HG03469 (cell line): ENCODE measurements around the gene SPRED1.
A peak's percentile ranks its signal among the peaks of the same experiment; 100 is the strongest.
"Not testable (repeated sequence)": the region's sequence is repeated elsewhere in the genome, so short reads cannot be mapped to it uniquely, and the experiment has no call there.

Experiments
- ATAC-seq: cut with Tn5 transposase; IDR thresholded peaks from one replicate; pipeline ENCODE4 v1.9.1; 2021; ENCODE audit warnings: mild to moderate bottlenecking, moderate library complexity, moderate number of reproducible peaks; ENCODE audit not compliant: unreplicated experiment

Gene SPRED1

GRCh38 chr15:38229705-38230310 lies 22.8 kb upstream of the SPRED1 start:
- no peak for ATAC-seq

GRCh38 chr15:38231436-38231835 lies 21.2 kb upstream of the SPRED1 start:
- ATAC-seq, result no peak

- not testable (repeated sequence) for ATAC-seq
Measured at GRCh38 chr15:38237021-38237420, 15.6 kb upstream of the SPRED1 start.

- no peak for ATAC-seq
Measured at GRCh38 chr15:38238311-38238710, 14.3 kb upstream of the SPRED1 start.

- peak; percentile 82 for ATAC-seq
Measured at GRCh38 chr15:38242055-38242454, 10.6 kb upstream of the SPRED1 start.

GRCh38 chr15:38243278-38244055 lies 9.2 kb upstream of the SPRED1 start:
- no peak for ATAC-seq

GRCh38 chr15:38247336-38247735 lies 5.3 kb upstream of the SPRED1 start:
- ATAC-seq, result no peak

- ATAC-seq, result no peak
Measured at GRCh38 chr15:38253351-38253781, 730 bp downstream of the SPRED1 start.

GRCh38 chr15:38254051-38254883 lies 1.6 kb downstream of the SPRED1 start:
- no peak for ATAC-seq

GRCh38 chr15:38255690-38256089 lies 3.1 kb downstream of the SPRED1 start:
- no peak for ATAC-seq

- ATAC-seq, result no peak
Measured at GRCh38 chr15:38257676-38258075, 5.0 kb downstream of the SPRED1 start.

- no peak for ATAC-seq
Measured at GRCh38 chr15:38259134-38259533, 6.5 kb downstream of the SPRED1 start.

GRCh38 chr15:38260077-38260476 lies 7.4 kb downstream of the SPRED1 start:
- no peak for ATAC-seq

GRCh38 chr15:38263251-38263650 lies 10.6 kb downstream of the SPRED1 start:
- ATAC-seq, result no peak

GRCh38 chr15:38263996-38264395 lies 11.4 kb downstream of the SPRED1 start:
- ATAC-seq, result no peak

GRCh38 chr15:38266247-38266986 lies 13.8 kb downstream of the SPRED1 start:
- no peak for ATAC-seq

GRCh38 chr15:38267421-38268022 lies 14.9 kb downstream of the SPRED1 start:
- ATAC-seq, result no peak

- no peak for ATAC-seq
Measured at GRCh38 chr15:38271144-38271543, 18.5 kb downstream of the SPRED1 start.

- ATAC-seq, result no peak
Measured at GRCh38 chr15:38271895-38272294, 19.3 kb downstream of the SPRED1 start.

- not testable (repeated sequence) for ATAC-seq
Measured at GRCh38 chr15:38272431-38272830, 19.8 kb downstream of the SPRED1 start.
